Keratinocyte (primary cell): ENCODE data around the gene NR3C2. TPM values are rescaled to one million over a fixed set of nuclear protein-coding genes. Genes with fewer than 3 reads are reported as not detected.

Experiments used
- DNase-seq: peaks from one replicate; pipeline ENCODE4 v3.0.0-alpha.2; 2011; ENCODE audit warnings: low read depth, missing footprints, low spot score
- FAIRE-seq: peaks from 2 replicates; lab custom pipeline; 2011; peaks lifted over from hg19 to GRCh38; lab: Jason Lieb, UNC
- H2AFZ ChIP-seq: 2 replicates; pipeline ENCODE4 v1.6.0; 2012; ENCODE audit warnings: low read length, control low read depth, inconsistent platforms; ENCODE audit not compliant: control insufficient read depth
- H3K27ac ChIP-seq: 2 replicates; pipeline ENCODE4 v1.5.1; 2011; ENCODE audit warnings: low read length; ENCODE audit not compliant: control insufficient read depth, insufficient read depth
- H3K27me3 ChIP-seq: 3 replicates; pipeline ENCODE4 v1.6.0; 2011; ENCODE audit warnings: low read length; ENCODE audit not compliant: control insufficient read depth, insufficient read depth; ENCODE audit errors: extremely low read depth
- H3K36me3 ChIP-seq, 2 experiments: 2 replicates in 1 of 2; 3 replicates in 1 of 2; pipeline ENCODE4 v1.5.1; 2011; ENCODE audit warnings: low read length in 2 of 2, mild to moderate bottlenecking in 1 of 2; ENCODE audit not compliant: control insufficient read depth in 2 of 2, insufficient read depth in 2 of 2; ENCODE audit errors: extremely low read depth in 1 of 2
- H3K4me1 ChIP-seq: 3 replicates; pipeline ENCODE4 v1.5.1; 2011; ENCODE audit warnings: low read length; ENCODE audit not compliant: control insufficient read depth, insufficient read depth; ENCODE audit errors: extremely low read depth
- H3K4me2 ChIP-seq: 3 replicates; pipeline ENCODE4 v1.6.0; 2011; ENCODE audit warnings: low read depth, low read length; ENCODE audit not compliant: control insufficient read depth, insufficient read depth; ENCODE audit errors: extremely low read depth
- H3K4me3 ChIP-seq, 3 experiments: fragments of 200-600 bp in 1 of 3; sonication (generic) in 1 of 3; 2 replicates in 2 of 3; 3 replicates in 1 of 3; pipeline ENCODE4 v1.5.1; 2011 to 2016; ENCODE audit warnings: low read length in 3 of 3, mild to moderate bottlenecking in 3 of 3, control low read depth in 2 of 3, inconsistent platforms in 1 of 3, low read depth in 1 of 3, mixed read lengths in 1 of 3, mixed run types in 1 of 3, moderate library complexity in 1 of 3; ENCODE audit not compliant: control insufficient read depth in 2 of 3, insufficient read depth in 2 of 3; ENCODE audit errors: extremely low read depth in 1 of 3
- H3K79me2 ChIP-seq: 2 replicates; pipeline ENCODE4 v1.6.0; 2012; ENCODE audit warnings: low read length; ENCODE audit not compliant: control insufficient read depth, insufficient read depth
- H3K9ac ChIP-seq: 3 replicates; pipeline ENCODE4 v1.6.0; 2011; ENCODE audit warnings: low read length; ENCODE audit not compliant: control insufficient read depth, insufficient read depth; ENCODE audit errors: extremely low read depth
- H3K9me1 ChIP-seq: 3 replicates; pipeline ENCODE4 v1.6.0; 2011; ENCODE audit warnings: low read length; ENCODE audit not compliant: control insufficient read depth, insufficient read depth; ENCODE audit errors: extremely low read depth
- H3K9me3 ChIP-seq: 2 replicates; pipeline ENCODE4 v1.5.1; 2012; ENCODE audit warnings: low read depth, low read length; ENCODE audit not compliant: control insufficient read depth
- H4K20me1 ChIP-seq: 3 replicates; pipeline ENCODE4 v1.6.0; 2011; ENCODE audit warnings: low read length; ENCODE audit not compliant: control insufficient read depth, insufficient read depth; ENCODE audit errors: extremely low read depth
- CTCF ChIP-seq, 3 experiments: IDR thresholded peaks in 1 of 3; conservative IDR thresholded peaks in 1 of 3; optimal IDR thresholded peaks in 1 of 3; 2 replicates in 2 of 3; 3 replicates in 1 of 3; pipeline versions ENCODE3 to v1.5.1; 2011; ENCODE audit warnings: low read length in 3 of 3, mild to moderate bottlenecking in 3 of 3, moderate library complexity in 2 of 3, control low read depth in 1 of 3, inconsistent platforms in 1 of 3; ENCODE audit not compliant: insufficient read depth in 2 of 3; ENCODE audit errors: extremely low read depth in 1 of 3
- EZH2 ChIP-seq: IDR thresholded peaks from one replicate; pipeline ENCODE4 v1.6.1; 2012; ENCODE audit warnings: inconsistent platforms, mild to moderate bottlenecking, low read length, moderate library complexity
- dilution Hi-C: fragments of 300-500 bp; cut with MboI; formaldehyde crosslinking; loops from one replicate; pipeline ENCODE4 v1.7.0; 2020; ENCODE audit warnings: low sequenced_read_pairs; ENCODE audit not compliant: extremely low pct_ligation_motif_present
- polyA plus RNA-seq, 5 experiments: library from polyadenylated mRNA; depleted of rRNA in 3 of 5; stranded (reverse) in 3 of 5; stranded (forward) in 1 of 5; unstranded in 1 of 5; fragments of >200 nt; gene quantifications; 1 replicate in 1 of 5; 2 replicates in 3 of 5; 3 replicates in 1 of 5; pipeline versions ENCODE4 v1.2.1 to v1.2.3, GENCODE V29; 2011 to 2012; ENCODE audit warnings: missing spikeins in 2 of 5, low read depth in 1 of 5, low replicate concordance in 1 of 5

The NR3C2 gene
- polyA plus RNA-seq, 1 donor (not counting 4 experiments of a cell fraction or from before 2014, with no cell fraction given): 1.5 TPM

- Histone ChIP-seq H3K27ac (no peak overlapping the region), H3K9me3 (no peaks in the 10 kb centered on the region), H3K27me3 (no peaks in the 10 kb centered on the region), H3K4me2 (no peak overlapping the region), H3K4me1 (no peaks in the 10 kb centered on the region), H3K36me3 (no peaks in the 10 kb centered on the region), H3K9me1 (no peaks in the 10 kb centered on the region), H4K20me1 (no peaks in the 10 kb centered on the region), H3K79me2 (no peaks in the 10 kb centered on the region), H3K9ac (no peak overlapping the region), H3K4me3 (no peak overlapping the region), H2AFZ (no peak overlapping the region)
- FAIRE-seq (no peak), DNase-seq (no peak)
- no peak for TF ChIP-seq EZH2
- no peak for TF ChIP-seq CTCF (optimal IDR thresholded peaks at IDR 0.05 in 1 of 3, IDR thresholded peaks at IDR 0.05 in 1 of 3, conservative IDR thresholded peaks at IDR 0.05 in 1 of 3; ENCODE audit: extremely low read depth in 1 of 3, insufficient read depth in 2 of 3, low read length in 3 of 3)
- dilution Hi-C loops: no loop called here
Observed at GRCh38 chr4:148263802-148264201, 178.4 kb downstream of the NR3C2 start.

DNA sequence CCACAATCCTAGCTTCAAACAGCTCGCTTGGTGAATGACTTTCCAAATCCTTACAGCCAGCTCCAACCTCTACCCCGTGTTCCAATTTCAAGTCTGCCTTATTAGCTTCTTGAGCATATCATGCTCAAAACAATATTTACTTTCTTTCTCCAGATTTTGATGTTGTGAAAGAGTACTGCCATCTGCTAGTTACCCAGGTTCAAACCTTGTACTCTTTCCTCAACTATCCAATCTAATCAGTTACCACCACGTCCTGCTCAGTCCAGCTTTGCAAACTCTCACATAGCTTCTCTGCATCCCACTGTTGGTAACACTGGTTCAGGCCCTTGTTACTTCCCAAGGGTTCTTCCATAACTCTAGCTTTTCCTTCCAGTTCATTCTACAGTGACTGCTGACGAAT, 179.1 kb downstream of the NR3C2 start:
- H3K4me3 ChIP-seq: no peak overlapping the region
- TF ChIP-seq EZH2 (no peak), CTCF (optimal IDR thresholded peaks at IDR 0.05 in 1 of 3, IDR thresholded peaks at IDR 0.05 in 1 of 3, conservative IDR thresholded peaks at IDR 0.05 in 1 of 3; ENCODE audit: extremely low read depth in 1 of 3, insufficient read depth in 2 of 3, low read length in 3 of 3) (no peak)
- no peak for FAIRE-seq

More for the DNA sequence above, 179.1 kb downstream of the NR3C2 start:
- H3K9me1 ChIP-seq: no peaks in the 10 kb centered on the region
- H3K9me3 ChIP-seq: no peaks in the 10 kb centered on the region
- H4K20me1 ChIP-seq: no peaks in the 10 kb centered on the region
- no peaks in the 10 kb centered on the region for H3K4me1 ChIP-seq
- H3K36me3 ChIP-seq: no peaks in the 10 kb centered on the region
- H3K27me3 ChIP-seq: no peaks in the 10 kb centered on the region
- no peak overlapping the region for H2AFZ ChIP-seq
- no peak for DNase-seq
- dilution Hi-C loops: no loop called here
- H3K4me2 ChIP-seq: no peak overlapping the region
- no peaks in the 10 kb centered on the region for H3K79me2 ChIP-seq
- no peak overlapping the region for H3K27ac ChIP-seq
- no peak overlapping the region for H3K9ac ChIP-seq
